Mesenteric fat pad (tissue), 1 donor: ENCODE results near the gene NCS1. TPM values are rescaled to one million over a fixed set of nuclear protein-coding genes. Genes with fewer than 3 reads are reported as not detected.

Experiments used
- DNase-seq: peaks from one replicate; pipeline ENCODE4 v3.0.0-alpha.2; 2020; ENCODE audit warnings: low spot score
- total RNA-seq: library from RNA; stranded (reverse); fragmentation: NEBNext Ultra II Directional; extraction: Animal tissue kit (Norgen Biotek cat#: 25700); gene quantifications from one replicate; pipeline ENCODE4 v1.2.1, GENCODE V29; 2021
- donor health status: DM: yes; HTN: yes; CAD: no.

The NCS1 gene
- total RNA-seq, 1 donor from 2014 or later, result 11.9 TPM

DNA sequence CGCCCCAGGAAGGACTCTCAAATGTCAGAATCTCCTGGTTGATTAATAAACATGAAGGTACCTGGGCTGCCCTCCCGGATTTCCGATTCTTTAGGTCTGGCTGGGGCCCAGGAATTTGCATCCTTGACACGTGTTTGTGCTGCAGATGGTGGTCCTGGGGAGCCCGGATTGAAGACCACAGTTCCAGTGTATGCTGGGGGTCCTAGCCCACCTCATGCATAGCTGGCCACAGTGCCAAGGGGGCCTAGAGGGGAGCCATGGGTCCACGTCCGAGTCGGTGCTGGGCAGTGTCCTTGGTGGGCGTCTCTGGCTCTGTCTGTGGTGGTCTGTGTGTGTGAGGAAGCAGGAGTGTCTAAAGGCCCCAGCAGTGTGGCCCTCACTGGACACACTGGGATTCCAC is 3.2 kb downstream of the NCS1 start:
- no peak for DNase-seq

DNA sequence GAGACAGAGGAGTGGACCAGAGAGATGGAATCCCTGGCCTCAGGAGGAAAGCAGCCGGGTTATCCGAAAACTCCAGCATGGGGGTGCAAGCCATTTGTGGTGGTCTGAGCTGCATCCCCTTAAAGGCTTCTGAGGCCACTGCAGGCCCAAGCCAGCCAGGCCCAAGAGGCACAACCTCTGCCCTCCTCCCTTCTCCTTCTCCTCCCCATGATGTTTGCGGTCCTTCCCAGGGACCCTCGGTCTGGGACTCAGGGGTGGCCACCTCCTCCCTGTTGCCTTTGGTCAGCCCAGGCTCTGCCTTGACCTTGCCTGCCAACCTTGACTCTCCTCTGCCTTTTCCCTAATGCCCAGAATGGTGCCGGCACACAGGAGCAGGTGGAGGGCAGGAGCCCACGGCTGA is 4.6 kb downstream of the NCS1 start:
- no peak for DNase-seq

DNA sequence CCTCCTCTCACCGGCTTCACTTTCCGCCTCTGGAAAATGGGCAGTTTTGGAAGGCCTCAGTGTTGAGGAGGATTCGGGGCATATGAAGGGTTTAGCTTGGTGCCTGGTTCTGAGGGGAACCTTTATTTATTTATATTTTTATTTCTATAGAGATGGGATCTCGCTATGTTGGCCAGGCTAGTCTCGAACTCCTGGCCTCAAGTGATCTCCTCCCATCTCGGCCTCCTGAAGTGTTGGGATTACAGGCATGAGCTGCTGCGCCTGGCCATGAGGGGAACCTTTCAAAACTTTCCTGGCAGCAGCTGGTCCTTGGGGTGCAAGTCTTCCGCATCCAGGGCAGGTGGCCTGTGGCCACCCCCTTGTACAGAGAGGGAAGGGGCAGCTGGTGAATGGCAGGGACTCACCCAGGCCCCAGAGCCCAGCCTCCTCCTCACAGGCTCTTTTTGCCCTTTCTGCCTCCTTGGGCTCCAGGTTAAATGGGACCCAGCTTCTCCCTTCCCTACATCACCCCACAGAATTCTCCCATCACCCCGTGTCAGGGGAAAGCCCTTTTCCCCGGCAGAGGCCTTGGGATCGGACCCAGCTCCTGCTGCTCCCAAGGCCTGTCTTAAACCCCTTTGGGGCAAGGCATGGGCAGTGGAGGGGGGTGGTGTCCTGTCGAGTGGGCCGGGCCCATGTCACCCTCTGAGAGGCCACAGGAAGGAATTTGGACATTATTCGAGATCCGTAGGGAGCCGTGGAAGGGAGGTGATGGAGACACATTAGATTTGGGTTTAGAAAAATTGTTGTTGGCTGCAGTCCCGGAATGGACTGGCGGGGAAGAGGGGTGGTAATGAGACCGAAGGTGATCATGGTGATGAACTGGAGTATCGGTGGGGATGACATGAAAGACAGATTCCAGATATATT is 5.9 kb downstream of the NCS1 start:
- no peak for DNase-seq

DNA sequence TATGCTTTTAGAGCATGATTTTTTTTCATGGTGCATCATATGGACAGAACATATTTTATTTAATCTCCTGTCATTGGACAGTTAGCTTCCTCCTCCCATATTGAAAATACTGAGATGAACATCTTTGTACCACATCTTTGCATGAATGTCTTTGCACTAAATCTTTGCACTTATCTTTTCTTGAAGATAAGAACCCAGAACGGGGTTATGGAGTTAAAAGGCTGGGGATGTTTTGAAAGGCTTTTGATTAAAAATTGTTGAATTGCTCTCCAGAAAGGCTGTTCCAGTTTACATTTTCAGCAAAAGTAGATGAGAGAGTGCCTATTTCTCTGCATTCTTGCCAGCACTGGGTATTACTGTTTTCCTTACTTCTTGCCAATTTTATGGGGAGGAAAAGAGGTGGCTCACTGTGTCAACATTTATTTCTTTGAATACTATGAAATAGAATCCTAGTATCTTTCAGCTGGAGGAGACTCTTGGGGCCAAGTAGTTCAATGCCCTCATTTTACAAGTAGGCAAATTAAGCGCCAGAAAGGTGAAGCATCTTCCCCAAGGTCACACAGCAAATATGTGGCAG is 7.2 kb downstream of the NCS1 start:
- no peak for DNase-seq

DNA sequence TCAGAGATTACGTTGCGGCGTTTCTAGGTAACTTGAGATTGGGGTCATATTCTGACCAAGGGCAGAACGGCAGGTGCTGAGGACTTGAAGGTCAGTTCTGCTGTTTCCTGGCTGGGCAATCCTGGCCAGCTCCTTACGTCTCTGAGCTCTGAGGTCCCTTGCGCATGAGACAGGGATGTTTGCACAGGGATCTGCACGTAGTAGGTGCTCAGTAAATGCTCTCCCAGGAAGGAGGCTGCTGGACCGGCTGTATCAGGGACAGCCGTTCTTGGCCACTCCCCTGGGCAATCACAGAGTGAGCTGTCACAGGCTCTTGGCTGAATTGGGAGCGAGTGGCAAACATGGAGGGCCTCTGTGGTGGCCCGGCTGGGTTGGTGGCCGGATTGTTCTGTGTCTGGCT is 8.3 kb downstream of the NCS1 start:
- no peak for DNase-seq

DNA sequence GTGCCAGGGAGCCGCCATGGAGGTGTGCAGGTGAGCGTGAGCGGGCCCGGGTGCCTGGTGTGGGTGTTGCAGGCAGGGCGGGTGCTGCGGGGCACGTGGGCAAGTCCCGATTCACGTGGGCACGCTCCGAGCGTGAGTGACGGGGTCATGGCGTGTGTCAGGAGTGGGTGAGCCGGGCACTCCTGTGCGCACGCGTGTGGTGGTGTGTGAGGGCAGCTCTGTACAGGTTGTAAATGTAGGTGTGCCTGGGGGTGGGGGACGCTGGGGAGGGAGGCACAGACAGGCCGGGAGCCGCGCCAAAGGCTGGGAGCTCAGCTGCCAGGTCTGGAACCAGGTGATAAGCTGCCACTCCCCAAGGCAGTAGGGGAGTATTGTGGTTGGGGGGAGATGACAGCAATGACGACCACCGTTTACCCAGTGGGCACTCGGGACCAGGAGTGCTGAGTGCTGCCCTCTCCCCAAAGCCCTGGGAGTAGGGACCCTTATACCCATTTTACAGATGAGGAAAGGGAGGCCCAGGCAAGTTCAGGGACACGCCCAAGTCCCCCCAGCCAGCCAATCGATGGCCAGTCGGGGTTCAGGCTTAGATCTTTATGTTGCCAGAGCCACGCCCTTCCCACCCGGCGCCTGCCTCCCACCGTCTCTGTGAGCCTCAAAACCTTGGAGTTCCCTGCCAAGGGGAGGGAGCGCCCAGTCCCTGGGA is 9.6 kb downstream of the NCS1 start:
- DNase-seq, result no peak

DNA sequence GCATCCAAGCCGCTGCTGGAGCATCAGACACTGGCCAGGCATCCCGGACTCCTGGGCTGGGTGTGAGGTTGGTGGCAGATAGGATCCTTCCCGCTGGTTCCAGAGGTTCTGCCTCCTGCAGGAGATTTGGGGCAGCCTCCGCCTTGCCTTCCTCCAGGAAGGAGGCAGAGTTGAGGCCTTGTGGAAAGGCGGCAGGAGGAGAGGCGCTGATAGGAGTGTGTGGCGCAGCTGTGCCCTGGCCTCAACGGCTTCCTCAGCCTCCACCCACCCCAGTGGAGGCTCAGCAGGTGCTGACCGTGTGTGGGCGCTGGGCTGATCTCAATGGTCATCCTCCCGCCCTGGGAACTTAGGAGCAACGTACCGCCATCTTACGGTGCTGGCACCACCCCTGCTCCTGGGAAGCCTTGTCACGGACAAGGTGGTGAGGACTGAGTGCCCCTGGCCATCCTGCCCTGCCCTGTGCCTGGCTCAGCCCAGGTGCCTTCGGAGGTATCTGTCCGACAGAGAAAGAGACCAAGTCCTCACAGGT is 10.2 kb downstream of the NCS1 start:
- DNase-seq, result no peak

DNA sequence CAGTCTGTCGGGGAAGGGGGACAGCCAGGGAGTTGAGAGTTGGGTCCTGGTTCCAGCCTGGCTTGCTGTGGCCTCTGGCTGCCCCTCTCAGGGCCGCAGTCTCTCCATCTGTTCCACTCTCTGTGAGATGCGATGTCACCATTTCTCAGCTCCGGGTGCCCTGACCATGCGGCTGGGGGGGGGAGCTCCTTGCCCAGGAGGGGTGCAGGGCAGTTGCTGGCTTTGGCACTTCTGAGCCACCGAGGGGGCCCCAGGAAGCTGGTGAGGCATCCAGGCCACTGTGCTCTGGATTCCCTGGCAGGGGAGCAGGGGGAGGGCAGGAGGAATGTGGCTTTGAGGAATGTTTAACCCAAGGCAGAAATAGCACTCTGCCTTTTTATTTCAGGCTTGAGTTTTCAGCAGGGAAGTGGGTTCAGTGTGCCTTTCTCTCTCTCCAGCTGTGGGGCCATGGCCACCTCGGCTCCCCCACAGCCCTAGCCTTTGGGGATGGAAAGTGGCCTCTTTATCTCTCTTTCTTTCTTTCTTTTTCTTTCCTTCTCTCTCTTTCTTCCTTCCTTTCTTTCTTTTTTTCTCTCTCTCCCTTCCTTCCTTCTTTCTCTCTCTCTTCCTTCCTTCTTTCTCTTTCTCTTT is 11.0 kb downstream of the NCS1 start:
- DNase-seq, result no peak

DNA sequence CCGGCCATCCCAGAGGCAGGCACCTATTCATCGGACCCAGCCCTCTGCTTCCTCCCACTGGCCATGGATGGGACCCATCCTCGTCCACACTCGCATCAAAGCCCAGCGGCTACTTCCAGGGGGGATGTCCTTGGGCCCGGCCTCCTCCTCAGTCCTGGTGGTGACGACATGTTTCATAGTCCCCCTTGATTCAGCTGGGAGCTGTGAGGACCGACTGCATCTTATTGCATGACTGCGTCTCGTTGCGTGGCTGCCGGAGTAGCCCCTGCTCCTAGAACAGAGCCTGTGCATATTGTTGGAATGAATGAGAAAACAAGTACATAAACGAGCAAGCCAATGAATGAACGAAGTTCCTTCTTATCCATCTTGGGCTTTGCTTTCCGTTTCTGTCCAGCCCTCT is 12.8 kb downstream of the NCS1 start:
- DNase-seq, result no peak

DNA sequence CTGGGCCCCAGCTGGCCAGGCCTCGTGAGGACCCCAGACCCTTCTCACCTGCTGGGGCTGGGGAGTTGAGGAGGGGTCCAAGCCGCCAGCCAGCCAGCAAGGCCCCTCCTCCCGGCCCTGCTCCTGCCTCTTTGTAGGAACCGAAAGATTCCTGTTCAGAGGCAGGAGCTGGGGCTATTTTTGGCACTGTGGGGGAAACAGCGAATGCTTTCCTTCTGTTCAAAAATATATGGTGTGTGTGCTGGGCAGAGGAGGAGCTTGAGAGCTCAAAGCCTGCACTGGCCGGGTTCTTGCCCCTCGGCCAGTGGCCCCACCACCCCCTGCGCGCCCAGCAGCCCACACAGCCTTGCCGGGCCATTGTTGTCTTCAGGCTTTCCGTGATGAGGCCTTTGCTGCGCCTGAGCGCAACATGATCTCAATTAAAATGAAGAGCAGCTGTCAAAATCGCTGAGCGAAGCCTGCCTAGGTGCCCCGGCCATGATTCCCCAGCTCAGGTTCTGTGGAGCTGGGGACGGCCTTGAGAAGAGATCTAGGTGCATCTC is 13.4 kb downstream of the NCS1 start:
- DNase-seq, result no peak

DNA sequence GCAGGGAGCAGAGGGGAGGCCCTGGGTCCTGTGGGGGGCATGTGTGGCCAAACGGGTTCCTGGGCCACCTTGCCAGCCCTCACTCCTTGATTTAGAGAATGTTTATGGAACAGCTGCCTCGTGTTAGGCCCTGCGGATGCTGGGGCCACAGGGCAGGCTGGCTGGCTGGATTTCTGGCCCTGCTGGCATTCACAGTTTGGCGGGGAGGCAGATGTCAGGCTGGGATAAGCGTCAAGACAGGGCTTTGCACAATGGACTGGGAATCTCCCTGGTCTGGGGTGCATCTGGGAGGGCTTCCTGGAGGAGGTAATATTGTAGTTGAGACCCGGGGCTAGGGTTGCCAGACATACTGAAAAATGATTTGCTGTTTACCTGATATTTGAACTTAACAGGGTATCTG is 13.8 kb downstream of the NCS1 start:
- DNase-seq, result no peak

DNA sequence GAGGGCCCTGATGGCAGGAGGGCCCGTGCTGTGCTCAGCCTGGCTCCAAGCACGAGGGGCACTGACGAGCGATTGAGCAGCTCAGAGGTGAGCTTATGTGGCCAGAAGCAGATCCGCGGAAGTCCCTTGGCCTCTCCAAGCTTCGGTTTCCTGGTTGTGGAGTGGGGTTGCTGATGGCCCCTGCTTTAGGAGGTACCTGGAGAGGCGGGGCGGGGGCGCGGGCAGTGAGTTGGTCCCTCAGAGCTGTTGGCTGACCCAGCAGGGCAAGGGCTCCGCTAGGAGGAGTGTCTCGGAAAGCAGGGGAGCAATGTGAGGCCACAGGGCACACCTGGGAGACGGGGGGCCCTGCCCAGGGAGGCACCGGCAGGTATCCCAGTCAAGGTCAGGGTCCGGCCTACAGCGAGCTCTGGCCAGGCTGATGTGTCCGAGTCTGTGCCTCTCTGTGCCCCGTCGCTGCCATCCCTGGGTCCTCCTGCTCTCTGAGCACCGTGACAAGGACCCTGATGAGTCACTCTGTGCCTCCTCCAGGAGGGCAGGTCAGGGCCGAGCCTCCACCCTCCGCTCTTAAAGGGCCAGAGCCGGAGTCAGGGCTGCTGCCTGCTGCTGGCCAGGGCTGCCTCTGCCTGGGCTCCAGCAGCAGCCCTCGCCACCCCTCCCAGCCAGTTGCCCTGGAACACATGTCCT is 14.8 kb downstream of the NCS1 start:
- no peak for DNase-seq

DNA sequence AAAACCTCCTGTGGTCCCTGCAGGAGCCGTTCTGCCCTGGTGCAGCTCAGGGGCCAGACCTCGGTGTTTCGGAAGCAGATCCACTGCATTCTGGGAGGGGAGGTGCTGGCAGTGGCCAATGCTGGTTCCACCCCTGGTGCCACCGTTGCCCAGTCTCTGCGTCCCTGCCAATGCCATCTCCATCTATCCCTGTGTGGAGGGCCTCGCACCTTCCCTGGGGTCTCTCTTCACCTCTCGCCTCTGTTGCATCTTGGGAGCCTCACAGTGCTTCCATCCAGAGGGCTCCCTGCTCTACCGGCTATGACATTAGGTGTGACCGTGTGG is 15.3 kb downstream of the NCS1 start:
- DNase-seq, result no peak

DNA sequence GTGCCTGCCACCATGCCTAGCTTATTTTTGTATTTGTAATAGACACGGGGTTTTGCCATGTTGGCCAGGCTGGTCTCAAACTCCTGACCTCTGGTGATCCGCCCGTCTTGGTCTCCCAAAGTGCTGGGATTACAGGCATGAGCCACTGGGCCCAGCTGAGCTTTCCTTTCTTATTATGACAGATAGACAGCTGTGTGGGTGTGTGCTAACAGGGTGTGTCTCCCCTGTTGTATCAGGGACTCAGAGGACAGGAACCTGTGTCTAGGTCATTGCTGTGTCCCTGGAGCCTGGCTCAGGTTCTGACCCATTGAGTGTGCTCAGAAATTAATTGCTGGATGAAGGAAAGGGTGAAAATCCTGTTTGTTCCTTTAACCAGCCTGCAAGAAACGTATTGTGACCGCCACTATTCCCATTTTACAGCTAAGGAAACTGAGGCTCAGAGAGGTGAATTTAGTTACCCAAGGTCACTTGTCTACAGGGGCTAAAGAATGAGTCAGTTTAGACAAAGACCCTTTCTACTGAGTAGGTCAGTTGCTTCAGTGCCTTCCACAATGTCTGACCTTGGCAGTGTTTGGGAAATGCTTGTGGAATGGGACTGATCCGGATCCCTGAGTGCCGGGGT is 16.8 kb downstream of the NCS1 start:
- DNase-seq, result no peak

DNA sequence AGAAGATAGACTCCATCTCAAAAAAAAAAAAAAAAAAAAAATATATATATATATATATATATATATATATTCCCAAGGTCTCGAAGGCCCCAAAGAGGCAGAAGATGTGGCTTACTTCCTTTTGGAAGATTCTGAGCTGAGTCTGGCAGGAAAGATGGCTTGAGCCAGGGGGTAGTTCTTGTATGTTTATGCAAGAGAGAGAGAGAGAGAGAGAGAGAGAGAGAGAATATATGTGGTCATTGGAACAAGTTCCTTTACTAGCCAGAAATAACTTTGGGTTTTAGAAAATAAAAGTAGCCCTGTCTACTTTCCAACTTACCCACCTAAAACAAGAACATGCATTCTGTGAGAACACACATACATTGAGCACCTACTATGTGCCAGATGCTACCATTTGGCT is 17.6 kb downstream of the NCS1 start:
- DNase-seq, result no peak

DNA sequence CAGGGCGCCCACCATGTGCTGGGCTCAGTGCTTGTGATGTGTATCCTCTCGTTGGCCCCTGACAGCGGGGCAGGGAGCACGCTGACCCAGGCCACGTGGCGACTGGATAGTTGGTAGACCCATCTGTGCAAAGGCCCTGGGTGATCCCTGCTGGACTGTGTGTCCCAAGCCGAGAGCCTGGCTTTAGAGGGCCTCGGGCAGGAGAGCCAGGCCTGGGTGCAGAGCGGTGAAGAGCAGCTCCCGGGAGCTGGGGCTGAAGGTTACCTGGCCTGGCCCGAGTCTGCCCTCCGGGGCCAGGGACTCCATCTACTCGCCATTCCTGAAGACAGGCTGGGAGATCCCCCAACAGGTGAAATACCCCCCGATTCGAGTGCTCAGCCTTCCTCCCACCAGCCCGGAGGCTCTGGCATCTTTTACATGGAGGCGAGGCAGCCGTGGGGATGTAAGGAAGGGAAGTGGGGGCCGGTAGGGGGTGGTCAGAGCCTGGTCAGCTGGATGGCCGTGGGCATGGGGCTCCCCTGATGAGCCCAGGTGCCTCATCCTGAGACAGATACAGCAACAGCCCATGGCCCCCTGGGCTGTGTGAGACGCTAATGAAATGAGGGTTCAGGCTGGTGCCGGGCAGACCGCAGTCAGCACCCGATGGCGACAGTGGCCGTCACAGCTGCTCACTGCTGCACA is 19.0 kb downstream of the NCS1 start:
- DNase-seq, result no peak

DNA sequence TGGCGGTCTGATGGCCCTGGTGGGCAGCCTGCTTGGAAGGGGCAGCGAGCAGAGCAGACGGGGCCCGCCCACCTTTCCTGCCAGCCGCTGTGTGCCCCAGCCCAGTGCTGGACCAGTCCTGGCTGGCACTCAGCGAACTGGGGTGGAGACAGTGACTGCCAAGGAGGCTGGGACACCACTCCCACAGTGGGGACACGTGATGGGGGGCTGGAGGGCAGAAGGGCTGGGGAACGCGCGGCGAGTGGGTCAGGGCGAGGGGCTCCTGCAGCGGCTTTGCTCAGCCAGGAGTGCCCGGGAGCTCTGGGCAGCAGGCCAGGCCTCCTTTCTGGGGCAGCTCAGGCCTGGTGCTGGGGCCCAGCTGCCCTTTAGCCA is 19.5 kb downstream of the NCS1 start:
- DNase-seq, result no peak

DNA sequence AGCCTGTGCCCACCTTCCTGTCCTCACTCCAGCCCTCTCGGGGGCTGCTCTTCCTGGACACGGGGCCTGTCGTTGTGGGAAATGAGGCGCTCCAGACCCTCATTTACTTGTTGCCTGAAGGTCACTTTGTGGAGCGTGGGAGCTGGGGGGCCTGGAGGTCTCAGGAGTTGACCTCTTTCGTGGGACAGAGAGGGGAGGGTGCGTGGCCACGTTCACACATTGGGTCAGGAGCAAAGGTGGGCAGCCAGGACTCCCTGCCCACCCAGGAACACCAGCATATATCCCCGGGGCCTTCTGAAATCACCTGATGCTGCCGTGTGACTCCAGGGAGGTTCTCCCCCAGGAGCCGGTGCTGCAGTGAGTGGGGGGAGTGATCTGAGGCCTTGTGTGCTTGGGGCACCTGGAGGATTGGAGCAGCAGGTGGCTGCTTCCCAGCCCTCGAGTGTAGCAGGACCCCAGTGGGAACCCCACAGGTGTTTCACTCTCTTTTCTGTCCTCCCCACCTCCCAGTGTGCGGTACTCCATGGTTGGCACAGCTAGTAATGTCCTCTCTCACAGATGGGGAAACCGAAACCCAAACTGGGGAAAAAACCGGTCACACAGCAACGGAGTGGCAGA is 20.3 kb downstream of the NCS1 start:
- DNase-seq, result no peak

DNA sequence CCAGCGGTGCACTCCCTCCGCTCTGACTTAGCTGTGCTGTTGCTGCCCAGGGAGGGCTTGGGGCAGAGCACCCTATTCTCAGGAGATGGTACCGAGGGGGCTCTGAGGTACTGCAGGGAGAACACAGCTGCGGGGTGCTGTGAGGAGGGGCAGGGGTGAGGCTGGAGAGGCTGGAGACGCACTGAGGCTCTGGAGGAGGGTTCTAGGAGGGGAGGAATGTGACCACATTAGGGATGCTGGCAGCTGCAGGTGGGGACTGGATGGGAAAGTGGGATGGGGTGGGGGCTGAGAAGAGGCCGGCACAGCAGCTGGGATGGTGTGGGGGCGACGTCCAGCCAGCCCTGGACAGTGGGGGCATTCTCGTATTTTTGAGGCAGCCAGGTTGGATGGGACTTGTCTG is 20.9 kb downstream of the NCS1 start:
- no peak for DNase-seq
